NCI-H460 (cell line): Measurements from ENCODE around the gene KAT6B. TPM values are rescaled to one million over a fixed set of nuclear protein-coding genes. Genes with fewer than 3 reads are reported as not detected.
"Not testable (repeated sequence)": the region's sequence is repeated elsewhere in the genome, so short reads cannot be mapped to it uniquely, and the experiment has no call there.

Experiments used
- DNase-seq: peaks from one replicate; pipeline ENCODE4 v3.0.0-alpha.2; 2016; ENCODE audit warnings: low read depth; ENCODE audit errors: extremely low read depth
- polyA plus RNA-seq: library from polyadenylated mRNA; depleted of rRNA; stranded (reverse); fragments of >200 nt; gene quantifications from 2 replicates; pipeline ENCODE4 v1.2.3, GENCODE V29; 2014; cell fraction: nucleus; rRNA removed
- total RNA-seq: library from RNA; depleted of rRNA; stranded (reverse); fragments of >200 nt; shearing (Covaris generic); gene quantifications from 2 replicates; pipeline ENCODE4 v1.2.3, GENCODE V29; 2014; rRNA removed

Gene KAT6B
- total RNA-seq: 9.1 and 9.8 TPM in 2 replicates
- polyA plus RNA-seq: 2.6 and 3.7 TPM in 2 replicates

DNA sequence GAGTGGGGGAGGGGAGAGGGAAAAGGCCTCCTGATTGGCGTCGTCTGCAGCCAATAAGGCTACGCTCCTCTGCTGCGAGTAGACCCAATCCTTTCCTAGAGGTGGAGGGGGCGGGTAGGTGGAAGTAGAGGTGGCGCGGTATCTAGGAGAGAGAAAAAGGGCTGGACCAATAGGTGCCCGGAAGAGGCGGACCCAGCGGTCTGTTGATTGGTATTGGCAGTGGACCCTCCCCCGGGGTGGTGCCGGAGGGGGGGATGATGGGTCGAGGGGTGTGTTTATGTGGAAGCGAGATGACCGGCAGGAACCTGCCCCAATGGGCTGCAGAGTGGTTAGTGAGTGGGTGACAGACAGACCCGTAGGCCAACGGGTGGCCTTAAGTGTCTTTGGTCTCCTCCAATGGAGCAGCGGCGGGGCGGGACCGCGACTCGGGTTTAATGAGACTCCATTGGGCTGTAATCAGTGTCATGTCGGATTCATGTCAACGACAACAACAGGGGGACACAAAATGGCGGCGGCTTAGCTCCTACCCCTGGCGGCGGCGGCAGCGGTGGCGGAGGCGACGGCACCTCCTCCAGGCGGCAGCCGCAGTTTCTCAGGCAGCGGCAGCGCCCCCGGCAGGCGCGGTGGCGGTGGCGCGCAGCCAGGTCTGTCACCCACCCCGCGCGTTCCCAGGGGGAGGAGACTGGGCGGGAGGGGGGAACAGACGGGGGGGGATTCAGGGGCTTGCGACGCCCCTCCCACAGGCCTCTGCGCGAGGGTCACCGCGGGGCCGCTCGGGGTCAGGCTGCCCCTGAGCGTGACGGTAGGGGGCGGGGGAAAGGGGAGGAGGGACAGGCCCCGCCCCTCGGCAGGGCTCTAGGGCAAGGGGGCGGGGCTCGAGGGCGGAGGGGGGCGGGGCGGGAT lies at the start of gene KAT6B:
KAT6B (plus strand) TSS at position 459 of the 903 bp plus-strand sequence. CDS start 16,258 bp downstream, outside the sequence.
- DNase-seq: peak; percentile 100

DNA sequence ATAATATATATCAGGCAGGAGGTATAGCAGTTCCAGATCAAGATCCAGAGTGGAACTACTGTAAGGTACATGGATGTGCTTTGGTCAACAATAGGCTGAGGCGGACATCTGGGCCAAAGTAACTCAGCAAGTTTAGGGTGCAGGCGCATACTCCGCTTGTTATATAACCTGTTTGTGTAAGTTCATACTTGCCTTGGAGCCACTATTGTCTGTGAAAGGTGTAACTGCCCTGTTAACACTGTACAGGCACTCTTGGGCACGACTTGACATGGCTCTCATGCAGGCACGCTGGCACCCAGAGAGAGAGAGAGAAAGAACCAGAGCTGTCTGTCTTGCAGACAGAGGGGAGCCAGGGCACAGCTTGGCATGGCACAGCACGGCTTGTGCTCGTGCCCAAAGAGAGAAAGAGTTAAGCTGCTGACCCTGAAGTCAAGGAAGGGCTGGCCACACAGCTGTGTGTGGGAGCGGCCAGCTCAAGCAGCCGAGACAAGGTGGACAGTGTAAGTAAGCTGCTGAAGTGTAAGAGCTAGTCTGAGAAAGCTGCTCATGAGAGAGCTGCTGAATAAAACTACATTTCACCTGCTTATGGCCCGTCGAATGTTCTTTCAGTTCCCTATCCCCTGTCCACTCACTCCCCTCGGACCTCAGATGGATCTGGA lies 47.8 kb upstream of the KAT6B start:
- no peak for DNase-seq

DNA sequence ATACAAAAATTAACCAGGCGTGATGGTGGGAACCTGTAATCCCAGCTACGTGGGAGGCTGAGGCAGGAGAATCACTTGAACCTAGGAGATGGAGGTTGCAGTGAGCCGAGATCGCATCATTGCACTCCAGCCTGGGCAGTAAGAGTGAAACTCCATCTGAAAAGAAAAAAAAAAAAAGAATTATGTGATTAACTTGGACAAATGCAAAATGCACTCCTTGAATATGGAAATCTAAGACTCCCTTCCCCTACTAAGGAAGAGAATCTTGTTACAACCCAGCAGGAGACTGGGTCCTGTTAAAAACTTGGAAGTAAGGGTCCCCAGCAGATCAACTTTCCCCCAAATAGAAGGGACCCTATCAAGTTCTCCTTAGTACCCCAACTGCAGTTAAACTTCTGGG lies 44.5 kb upstream of the KAT6B start:
- not testable (repeated sequence) for DNase-seq

DNA sequence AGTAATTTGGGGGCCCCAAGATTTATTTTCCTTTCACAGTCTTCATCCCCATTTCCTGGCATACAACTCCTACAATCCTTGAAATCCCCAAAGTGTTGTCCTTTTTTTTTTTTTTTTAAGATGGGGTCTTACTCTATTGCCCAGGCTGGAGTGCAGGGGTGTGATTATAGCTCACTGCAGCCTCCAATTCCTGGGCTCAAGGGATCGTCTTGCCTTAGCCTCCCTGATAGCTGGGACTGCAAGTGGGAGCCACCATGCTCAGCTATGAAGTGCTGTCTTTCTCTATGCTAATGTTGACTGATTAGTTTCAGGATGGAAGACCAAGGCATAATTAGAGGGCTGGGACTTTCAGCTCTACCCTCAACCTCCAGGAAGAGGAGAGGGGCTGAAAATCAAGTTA lies 41.9 kb upstream of the KAT6B start:
- no peak for DNase-seq

DNA sequence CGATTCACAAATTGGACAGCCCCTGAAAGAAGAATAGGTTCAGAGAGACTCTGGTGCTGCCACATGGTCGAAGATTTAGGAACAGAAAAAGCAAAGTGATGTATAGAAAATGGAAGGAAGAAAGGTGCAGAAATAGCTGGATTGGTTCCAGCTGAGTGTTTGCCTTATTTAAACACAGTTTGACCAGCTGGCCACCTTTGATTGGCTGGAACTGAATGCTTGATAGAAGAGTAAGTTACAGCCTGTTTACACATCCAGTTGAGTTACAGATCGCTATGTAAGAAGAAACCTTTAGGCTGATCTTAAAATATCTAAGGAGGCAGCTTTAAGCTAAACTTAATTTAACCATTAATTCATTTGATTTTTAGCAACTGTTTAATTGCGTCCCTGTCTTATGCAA lies 40.3 kb upstream of the KAT6B start:
- no peak for DNase-seq

DNA sequence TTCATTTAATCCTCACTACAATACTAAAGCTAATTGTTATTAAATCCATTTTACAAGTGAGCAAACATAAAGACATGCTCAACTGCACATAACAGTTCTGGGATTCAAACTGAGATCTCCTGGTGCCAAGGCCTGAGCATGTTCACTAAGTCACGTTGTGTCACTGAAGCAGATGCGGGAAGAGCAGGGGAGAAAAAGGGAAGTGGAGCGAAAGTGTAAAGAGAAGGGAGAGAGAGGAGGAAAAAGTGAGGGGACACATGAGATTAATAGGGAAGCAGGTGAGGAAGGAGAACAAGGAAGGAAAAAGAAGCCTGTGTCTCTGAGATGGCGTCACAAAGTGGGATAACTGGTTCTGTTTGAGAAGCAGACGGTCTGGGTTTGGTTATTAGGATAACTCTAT lies 38.9 kb upstream of the KAT6B start:
- DNase-seq: no peak

DNA sequence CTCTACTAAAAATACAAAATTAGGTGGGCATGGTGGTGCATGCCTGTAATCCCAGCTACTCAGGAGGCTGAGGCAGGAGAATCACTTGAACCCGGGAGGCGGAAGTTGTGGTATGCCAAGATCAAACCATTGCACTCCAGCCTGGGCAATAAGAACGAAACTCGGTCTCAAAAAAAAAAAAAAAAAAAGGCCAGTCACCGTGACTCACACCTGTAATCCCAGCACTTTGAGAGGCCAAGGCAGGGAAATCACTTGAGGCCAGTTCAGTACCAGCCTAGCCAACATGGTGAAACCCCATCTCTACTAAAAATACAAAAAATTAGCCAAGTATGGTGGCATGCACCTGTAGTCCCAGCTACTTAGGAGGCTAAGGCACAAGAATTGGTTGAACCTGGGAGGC lies 34.4 kb upstream of the KAT6B start:
- DNase-seq: not testable (repeated sequence)

DNA sequence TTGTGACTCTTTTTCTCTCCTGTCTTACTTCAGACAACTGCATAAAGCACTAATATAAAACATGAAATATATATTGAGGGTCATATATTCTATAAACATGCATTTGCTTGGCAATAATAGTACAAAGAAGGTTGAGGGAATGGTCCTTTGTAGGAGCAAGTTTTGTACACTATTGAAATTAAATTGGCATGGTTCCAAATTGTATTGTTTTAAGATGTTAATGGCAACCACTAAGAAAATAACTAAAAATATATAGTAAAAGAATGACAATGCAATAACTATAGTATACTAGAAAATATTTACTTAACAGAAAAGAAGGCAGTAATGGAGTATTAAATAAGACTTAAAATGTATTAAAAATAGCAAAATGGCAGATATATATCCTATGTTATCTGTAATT lies 33.7 kb upstream of the KAT6B start:
- DNase-seq: no peak

DNA sequence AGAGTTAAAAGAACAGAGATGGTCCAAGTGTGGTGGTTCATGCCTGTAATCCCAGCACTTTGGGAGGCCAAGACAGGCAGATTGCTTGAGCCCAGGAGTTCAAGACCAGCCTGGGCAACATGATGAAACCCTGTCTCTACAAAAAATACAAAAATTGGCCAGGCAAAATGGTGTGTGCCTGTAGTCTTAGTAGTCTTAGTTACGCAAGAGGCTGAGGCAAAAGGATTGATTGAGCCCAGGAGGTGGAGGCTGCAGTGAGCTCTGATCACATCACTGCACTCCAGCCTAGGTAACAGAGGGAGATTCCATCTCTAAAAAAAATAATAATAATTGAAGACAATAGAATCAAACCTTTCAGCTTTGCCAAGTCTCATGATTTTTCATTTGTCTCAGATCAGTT lies 33.2 kb upstream of the KAT6B start:
- not testable (repeated sequence) for DNase-seq

DNA sequence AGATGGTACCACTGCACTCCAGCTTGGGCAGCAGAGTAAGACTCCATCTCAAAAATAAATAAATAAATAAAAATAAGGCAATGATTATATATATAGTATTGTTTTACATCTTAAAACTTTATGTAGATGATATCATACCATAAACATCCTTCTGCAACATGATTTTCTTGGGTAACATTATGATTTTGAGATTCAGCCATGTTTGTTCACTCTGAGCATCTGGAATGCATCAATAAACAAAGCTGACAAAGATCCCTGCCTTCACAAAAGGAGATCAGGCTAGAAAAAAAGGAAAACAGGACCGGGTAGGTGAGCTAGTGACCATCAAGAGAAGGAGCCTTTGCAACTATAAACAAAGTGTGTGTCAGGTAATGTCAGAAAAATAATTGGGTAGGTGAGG lies 31.9 kb upstream of the KAT6B start:
- no peak for DNase-seq

DNA sequence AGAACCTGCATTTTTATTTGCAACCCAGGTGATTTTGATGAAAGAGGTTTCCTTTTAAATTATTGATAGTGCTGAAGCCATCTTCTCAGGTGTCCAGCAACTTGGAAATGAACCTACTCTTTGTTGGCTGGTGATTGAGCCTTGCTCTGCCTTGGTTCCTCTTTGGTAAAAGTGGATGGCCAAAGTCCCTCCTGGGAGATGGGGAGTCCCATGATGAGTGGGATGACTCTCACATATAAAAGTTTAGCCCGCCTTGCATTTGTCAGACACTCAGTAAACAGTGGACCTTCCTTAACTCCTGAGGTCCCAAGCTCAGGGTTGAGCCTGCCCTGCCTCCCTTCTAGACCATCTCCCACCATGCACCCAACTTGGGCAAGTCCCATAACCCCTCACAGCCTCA lies 28.9 kb upstream of the KAT6B start:
- DNase-seq: no peak

DNA sequence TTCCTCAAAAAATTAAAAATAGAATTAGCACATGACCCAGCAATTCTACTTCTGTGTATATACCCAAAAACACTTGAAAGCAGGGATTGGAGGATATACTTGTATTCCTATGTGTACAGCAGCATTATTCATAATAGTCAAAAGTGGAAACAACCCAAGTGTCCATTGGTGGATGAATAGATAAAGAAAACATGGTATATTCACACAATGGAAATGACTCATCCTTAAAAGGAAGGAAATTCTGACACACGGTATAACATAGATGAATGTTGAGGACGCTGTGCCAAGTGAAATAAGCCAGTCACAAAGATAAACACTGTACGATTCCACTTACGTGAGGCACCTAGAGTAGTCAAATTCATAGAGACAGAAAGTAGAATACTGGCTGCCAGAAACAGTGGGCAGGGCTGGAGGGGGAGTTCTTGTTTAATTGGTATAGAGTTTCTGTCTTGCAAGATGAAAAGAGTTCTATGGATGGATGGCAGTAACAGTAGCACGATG lies 26.6 kb upstream of the KAT6B start:
- DNase-seq: peak; percentile 86

DNA sequence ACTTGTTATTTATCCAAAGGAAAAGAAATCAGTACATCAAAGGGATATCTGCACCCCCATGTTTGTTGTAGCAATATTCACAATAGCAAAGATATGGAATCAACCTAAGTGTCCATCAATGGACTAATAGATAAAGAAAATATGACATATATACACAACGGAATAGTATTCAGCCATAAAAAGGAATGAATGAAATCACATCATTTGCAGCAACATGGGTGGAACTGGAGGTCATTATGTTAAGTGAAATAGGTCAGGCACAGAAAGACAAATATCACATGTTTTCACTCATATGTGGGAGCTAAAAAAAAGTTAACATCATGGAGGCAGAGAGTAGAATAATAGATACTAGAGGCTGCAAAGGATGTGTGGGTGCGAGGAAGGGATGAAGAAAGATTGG lies 25.0 kb upstream of the KAT6B start:
- DNase-seq: no peak

DNA sequence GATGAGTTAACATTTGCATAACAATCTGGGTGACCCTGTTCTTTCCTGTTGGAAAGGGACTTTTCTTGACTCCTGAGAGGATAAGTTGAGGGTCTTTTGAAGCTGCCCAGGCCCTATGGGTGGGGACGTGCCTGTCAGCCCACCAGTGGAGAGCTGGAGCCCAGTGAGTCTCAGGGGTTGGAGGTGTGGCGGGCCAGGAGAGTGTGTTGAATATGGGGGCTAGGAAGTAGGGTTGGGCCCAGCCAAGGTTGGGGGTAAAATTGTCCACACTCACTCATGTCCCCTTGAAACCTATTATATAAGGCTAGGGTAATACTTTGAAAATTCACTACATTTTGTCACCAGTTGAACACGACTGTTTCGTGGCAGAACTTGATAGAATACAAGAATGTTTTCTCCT lies 17.9 kb upstream of the KAT6B start:
- no peak for DNase-seq

DNA sequence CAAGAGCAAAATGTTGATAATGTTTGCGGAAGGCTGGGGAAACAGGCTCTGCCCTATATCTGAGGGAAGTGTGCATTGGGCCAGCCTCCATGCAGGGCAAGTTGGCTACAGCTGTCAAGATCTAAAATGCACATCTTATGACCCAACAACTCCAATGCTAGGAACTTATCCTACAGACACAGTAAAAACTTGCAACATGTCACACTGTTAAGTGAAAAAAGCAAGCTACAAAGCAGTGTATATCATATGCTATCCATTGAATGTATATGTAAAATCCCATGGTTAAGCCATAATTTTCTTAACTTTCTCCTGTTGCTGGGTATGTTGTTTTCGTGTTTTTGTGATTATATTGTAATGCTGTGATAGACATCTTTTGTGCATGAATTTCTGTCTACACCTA lies 16.3 kb upstream of the KAT6B start:
- DNase-seq: no peak

DNA sequence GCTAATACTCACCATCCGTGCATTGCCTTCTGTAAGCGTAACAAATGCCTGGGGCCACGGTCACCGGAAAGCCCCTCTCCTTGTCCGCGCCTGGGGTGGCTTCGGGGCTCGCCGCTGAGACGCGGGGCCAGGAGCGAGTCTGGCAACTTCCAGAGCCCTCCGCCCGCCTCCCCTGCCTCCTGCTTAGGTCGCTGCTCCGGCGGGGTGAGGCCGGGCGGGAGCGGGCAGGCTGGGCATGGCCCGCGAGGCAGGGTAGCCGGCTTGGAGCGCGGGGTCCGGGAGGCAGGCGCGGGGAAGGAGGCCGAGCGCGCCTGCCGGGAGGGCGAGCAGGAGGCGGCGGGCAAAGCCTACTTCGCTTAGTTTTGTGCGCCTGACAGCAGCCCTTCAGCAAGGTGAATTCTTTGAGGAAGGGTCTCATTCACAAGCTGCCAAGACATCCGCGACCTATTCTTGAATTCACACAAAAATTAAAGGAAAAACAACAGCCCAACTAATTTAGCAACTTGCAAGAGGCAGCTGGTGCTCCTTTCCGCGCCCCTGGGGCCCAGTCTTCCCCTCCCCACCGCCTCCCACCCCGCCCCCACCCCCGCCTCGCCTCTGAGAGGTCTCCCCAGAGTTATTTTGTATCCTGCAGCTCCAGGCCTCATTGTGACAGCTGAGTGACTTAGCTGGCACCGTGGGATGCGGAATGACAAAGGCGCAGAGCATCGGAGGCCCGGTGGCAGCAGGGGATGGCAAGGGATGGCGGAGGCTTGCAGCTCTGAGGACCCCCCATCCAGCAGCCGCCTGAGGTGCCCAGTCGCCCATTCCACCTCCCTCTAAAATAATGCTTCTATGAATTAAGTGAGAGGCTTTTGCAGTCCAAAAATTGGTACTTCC lies 12.8 kb upstream of the KAT6B start:
- DNase-seq: no peak

DNA sequence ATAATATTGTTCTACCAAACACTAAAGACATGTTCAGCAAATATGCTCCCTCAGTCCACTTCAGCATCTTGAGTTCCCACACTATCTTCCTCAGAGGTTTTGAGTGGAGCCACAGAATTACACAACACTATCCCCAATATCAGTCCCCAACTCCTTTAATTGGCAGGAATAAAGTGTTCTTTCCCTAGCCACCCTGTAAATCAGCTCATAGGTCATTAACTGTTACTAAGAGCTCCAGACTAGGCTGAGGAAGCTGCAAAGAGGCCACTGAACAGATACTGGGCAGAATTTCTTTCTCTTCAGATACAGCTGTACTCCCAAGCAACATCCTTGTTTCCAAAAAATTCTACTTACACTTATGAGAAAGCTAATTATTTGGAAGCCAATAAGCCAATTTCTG lies 11.6 kb upstream of the KAT6B start:
- DNase-seq: no peak

DNA sequence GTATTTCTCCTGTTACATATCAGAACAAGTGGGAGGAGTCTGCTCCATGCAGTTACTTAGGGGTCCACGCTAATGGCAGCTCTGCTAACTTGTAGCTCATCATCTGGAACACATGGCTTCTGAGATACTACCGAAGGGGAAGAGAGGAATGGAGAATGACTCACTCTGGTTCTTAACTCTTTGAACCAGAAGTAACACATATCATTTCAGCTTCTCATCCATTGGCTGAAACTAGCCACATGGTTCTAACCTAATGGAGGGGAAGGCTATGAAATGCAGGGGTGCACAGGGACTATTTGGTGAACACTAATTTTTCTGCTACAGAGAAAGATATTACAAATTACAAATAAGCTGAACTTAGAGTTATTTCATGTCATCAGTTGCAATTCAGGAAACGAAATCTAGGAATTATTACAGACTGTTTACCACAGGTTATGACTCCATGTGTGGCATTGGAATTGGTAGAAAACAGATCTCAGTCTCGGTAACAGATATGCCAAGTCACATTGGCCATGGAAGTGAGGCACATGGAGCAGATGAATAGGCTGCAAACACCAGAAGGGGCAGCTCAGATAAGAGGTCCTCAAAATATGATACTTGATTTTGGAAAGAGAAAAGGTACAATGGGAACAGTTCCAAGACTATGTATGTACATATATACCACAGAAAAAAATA lies 9.4 kb upstream of the KAT6B start:
- no peak for DNase-seq

DNA sequence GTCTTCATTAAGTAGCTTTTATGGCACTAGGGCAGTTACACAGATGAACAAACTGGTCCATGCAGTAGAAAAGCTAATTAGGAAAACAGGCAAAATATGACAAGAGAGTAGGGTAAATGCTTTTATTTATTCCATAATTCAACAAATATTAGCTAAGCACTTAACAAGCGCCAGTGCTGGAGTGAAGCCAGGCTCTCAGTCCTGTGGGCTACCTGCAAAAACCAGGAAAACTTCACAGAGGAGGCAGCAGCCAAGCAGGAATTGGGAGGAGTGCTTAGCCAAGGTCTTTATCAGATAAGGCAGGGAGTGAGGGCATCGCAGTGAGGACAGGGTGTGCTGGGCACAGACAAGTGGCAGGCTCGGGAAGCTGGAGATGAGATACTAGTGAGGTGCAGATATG lies 4.9 kb upstream of the KAT6B start:
- DNase-seq: no peak

DNA sequence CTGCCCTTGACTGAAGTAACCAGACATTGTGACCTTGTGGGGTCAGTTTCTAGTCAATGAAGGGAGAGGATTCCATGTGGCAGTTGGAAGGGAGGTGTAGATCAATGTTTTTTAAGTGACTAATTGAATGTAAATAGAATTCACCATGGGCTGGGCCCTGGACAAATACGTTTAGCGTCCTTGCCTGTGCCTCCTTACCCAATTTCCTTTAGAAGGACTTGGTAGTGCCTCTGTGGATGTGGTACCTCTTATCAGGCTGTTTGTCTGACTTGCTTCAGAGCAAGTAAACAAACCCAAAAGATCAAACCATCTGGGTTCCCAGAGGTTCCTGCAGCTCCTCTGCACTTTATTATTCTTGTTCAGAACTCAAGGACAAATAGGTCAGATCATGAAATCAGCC lies 4.3 kb upstream of the KAT6B start:
- DNase-seq: no peak
